Breast epithelium (tissue), 3 donors: Measurements from ENCODE around the gene PEX7.

Experiments
- POLR2A ChIP-seq: fragments of 450-650 bp; IDR thresholded peaks from one replicate; pipeline ENCODE4 v1.6.1; 2016; ENCODE audit warnings: antibody characterized with exemption, mild to moderate bottlenecking, moderate library complexity
- TF ChIP-seq, protein P1 (sequence below), 3 donors: fragments of 450-650 bp; IDR thresholded peaks; one replicate each; pipeline ENCODE4 v1.5.1; 2016 to 2017; ENCODE audit warnings: antibody characterized with exemption in 3 of 3, mild to moderate bottlenecking in 3 of 3, moderate library complexity in 3 of 3

DNA sequence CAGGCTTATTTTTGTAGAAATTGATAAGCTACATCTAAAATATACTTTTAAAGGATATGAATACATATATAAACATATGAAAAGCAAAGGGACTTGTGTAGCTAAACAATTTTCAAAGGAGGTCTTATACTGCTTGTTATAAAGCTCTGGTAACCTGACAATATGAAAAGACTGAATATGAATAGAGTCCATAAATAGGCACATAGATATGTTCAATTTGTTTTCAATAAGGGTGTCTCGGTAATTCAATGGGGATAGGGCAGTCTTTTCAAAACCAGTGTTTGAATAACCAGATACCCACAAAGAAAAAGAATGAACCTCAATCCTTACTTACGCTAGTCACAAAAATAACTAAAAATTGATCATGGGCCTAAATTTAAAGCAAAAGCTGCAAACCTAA lies 20.8 kb upstream of the PEX7 start:
- TF ChIP-seq POLR2A, result no peak
- TF ChIP-seq, protein P1, sequence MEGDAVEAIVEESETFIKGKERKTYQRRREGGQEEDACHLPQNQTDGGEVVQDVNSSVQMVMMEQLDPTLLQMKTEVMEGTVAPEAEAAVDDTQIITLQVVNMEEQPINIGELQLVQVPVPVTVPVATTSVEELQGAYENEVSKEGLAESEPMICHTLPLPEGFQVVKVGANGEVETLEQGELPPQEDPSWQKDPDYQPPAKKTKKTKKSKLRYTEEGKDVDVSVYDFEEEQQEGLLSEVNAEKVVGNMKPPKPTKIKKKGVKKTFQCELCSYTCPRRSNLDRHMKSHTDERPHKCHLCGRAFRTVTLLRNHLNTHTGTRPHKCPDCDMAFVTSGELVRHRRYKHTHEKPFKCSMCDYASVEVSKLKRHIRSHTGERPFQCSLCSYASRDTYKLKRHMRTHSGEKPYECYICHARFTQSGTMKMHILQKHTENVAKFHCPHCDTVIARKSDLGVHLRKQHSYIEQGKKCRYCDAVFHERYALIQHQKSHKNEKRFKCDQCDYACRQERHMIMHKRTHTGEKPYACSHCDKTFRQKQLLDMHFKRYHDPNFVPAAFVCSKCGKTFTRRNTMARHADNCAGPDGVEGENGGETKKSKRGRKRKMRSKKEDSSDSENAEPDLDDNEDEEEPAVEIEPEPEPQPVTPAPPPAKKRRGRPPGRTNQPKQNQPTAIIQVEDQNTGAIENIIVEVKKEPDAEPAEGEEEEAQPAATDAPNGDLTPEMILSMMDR (IDR thresholded peaks at IDR 0.05), result no peak
